K562 (cell line): Measurements from ENCODE around the gene CPSF4L. TPM values are rescaled to one million over a fixed set of nuclear protein-coding genes. Genes with fewer than 3 reads are reported as not detected.

ENCODE experiments used
- ATAC-seq: fragments of 200-7000 bp; cut with Tn5 transposase; 3 replicates; pipeline ENCODE4 v1.9.1; 2020; ENCODE audit warnings: moderate library complexity
- BruUV-seq: library from RNA; stranded (reverse); fragments of 400-500 nt; replicated peaks from 2 replicates; lab custom pipeline; 2021; lab: Mats Ljungman, UMichigan
- CTCF ChIA-PET: fragments of 300-600 bp; formaldehyde crosslinking; extraction: SDS; loops from one replicate; lab custom pipeline; 2021; ENCODE audit warnings: low intra/inter-chr PET ratio; lab: Yijun Ruan, JAX
- POLR2A ChIA-PET: fragments of 300-600, 350-650 bp; sonication (Branson Sonifier 250); formaldehyde crosslinking; extraction: SDS; loops from one replicate; lab custom pipeline; 2021; ENCODE audit warnings: antibody characterized with exemption, inconsistent platforms; lab: Yijun Ruan, JAX
- DNase-seq, 4 experiments: peaks; one replicate each; pipeline versions ENCODE4 v3.0.0 to v3.0.0-alpha.2; 2011 to 2018; ENCODE audit warnings: low spot score in 3 of 4, mixed read lengths in 3 of 4; ENCODE audit errors: extremely low read depth in 1 of 4
- FAIRE-seq: peaks from 2 replicates; lab custom pipeline; 2011; peaks lifted over from hg19 to GRCh38; lab: Jason Lieb, UNC
- H2AFZ ChIP-seq: 2 replicates; pipeline ENCODE4 v1.6.0; 2011; ENCODE audit warnings: low read depth, low read length, control low read depth, inconsistent platforms
- H3K27ac ChIP-seq: fragments of 200-600 bp; 3 replicates; pipeline ENCODE4 v1.8.0; 2011; ENCODE audit warnings: low read depth, mild to moderate bottlenecking, control low read depth, inconsistent platforms, low read length, moderate library complexity, mixed read lengths; ENCODE audit errors: extremely low read depth
- H3K27me3 ChIP-seq, 2 experiments: fragments of 300-600 bp in 1 of 2; 2 replicates in 1 of 2; 3 replicates in 1 of 2; pipeline versions ENCODE4 v1.6.0 to v1.8.0; 2011; ENCODE audit warnings: inconsistent platforms in 2 of 2, low read length in 2 of 2, mild to moderate bottlenecking in 1 of 2, mixed read lengths in 1 of 2, moderate library complexity in 1 of 2; ENCODE audit not compliant: control insufficient read depth in 2 of 2, insufficient read depth in 2 of 2
- H3K36me3 ChIP-seq: fragments of 300-600 bp; 3 replicates; pipeline ENCODE4 v1.8.0; 2011; ENCODE audit warnings: mild to moderate bottlenecking, low read length, inconsistent platforms; ENCODE audit not compliant: control insufficient read depth, insufficient read depth
- H3K4me1 ChIP-seq, 2 experiments: fragments of 200-600 bp in 1 of 2; replicated peaks in 1 of 2; 2 replicates in 1 of 2; 3 replicates in 1 of 2; pipeline versions ENCODE4 v1.5.1 to v1.8.0; 2011; ENCODE audit warnings: inconsistent platforms in 2 of 2, low read length in 2 of 2, mild to moderate bottlenecking in 1 of 2, mixed read lengths in 1 of 2, moderate library complexity in 1 of 2; ENCODE audit not compliant: control insufficient read depth in 2 of 2, insufficient read depth in 2 of 2
- H3K4me2 ChIP-seq: 2 replicates; pipeline ENCODE4 v1.6.1; 2011; ENCODE audit warnings: low read length, control low read depth, inconsistent platforms, mixed read lengths; ENCODE audit not compliant: insufficient read depth
- H3K4me3 ChIP-seq: fragments of 200-600 bp; sonication (generic), shearing (Covaris generic); 2 replicates; pipeline ENCODE4 v1.5.1; 2016; ENCODE audit warnings: control low read depth, inconsistent platforms
- H3K79me2 ChIP-seq: fragments of 200-600 bp; 3 replicates; pipeline ENCODE4 v1.8.0; 2011; ENCODE audit warnings: low read length, inconsistent platforms; ENCODE audit not compliant: control insufficient read depth, insufficient read depth
- H3K9ac ChIP-seq, 2 experiments: 2 replicates each; pipeline versions ENCODE4 v1.6.0 to v1.6.1; 2011; ENCODE audit warnings: low read depth in 2 of 2, low read length in 2 of 2, control low read depth in 1 of 2, inconsistent platforms in 1 of 2, mild to moderate bottlenecking in 1 of 2, mixed read lengths in 1 of 2; ENCODE audit not compliant: insufficient read depth in 1 of 2
- H3K9me1 ChIP-seq: one replicate; pipeline ENCODE4 v1.6.0; 2011; ENCODE audit warnings: inconsistent platforms, mild to moderate bottlenecking, low read length, moderate library complexity; ENCODE audit not compliant: control insufficient read depth, insufficient read depth
- H3K9me3 ChIP-seq: replicated peaks from 2 replicates; pipeline ENCODE4 v1.5.1; 2011; ENCODE audit warnings: low read depth, low read length, inconsistent platforms; ENCODE audit not compliant: control insufficient read depth, insufficient read depth
- H4K20me1 ChIP-seq: replicated peaks from 2 replicates; pipeline ENCODE4 v1.6.1; 2011; ENCODE audit warnings: low read length, inconsistent platforms, mixed read lengths; ENCODE audit not compliant: control insufficient read depth, insufficient read depth
- HMGN3 ChIP-seq: IDR thresholded peaks from 2 replicates; pipeline ENCODE4 v1.6.1; 2011; ENCODE audit warnings: borderline replicate concordance, low read depth, mild to moderate bottlenecking, mixed read lengths, low read length; ENCODE audit not compliant: insufficient read length; ENCODE audit errors: extremely low read depth
- L3MBTL2 ChIP-seq: fragments of 450-650 bp; IDR thresholded peaks from 2 replicates; pipeline ENCODE4 v1.6.1; 2016; ENCODE audit warnings: mild to moderate bottlenecking, moderate library complexity
- SIRT6 ChIP-seq: IDR thresholded peaks from one replicate; pipeline ENCODE4 v1.6.1; 2012; ENCODE audit warnings: low read depth, mild to moderate bottlenecking, control low read depth, inconsistent platforms, low read length, moderate library complexity
- WGBS: fragments of 100-300 bp; shearing (Covaris generic); methylation state at CpG from one replicate; pipeline ENCODE4 v1.1.6; 2016; ENCODE audit warnings: low coverage, mixed read lengths; ENCODE audit not compliant: insufficient coverage; ENCODE audit errors: missing lambda C conversion rate; 5-methylcytosine and 5-hydroxymethylcytosine counted together
- in situ Hi-C: fragments of 300-500 bp; cut with MboI; formaldehyde crosslinking; loops from 4 replicates; pipeline ENCODE4 v1.15.0; 2018; ENCODE audit warnings: inconsistent platforms, mixed read lengths
- intact Hi-C: fragments of 100-400 bp; cut with micrococcal nuclease; formaldehyde crosslinking; loops from 2 replicates; pipeline ENCODE4 v1.14.2; 2022
- polyA plus RNA-seq, 8 experiments: library from polyadenylated mRNA; depleted of rRNA in 4 of 8; stranded (reverse) in 5 of 8; unstranded in 3 of 8; fragments of >200 nt; fragmentation: Nextera tagmentation in 2 of 8; fragmentation: Illumina TruSeq in 1 of 8; extraction: Ambion mirVana in 2 of 8; extraction: Trizol in 1 of 8; gene quantifications; 2 replicates each; pipeline versions ENCODE4 v1.2.1 to v1.2.3, GENCODE V29; 2011 to 2014; ENCODE audit warnings: inconsistent platforms in 1 of 8, missing spikeins in 1 of 8
- total RNA-seq, 7 experiments: library from RNA; depleted of rRNA in 6 of 7; stranded (reverse); fragments of >200 nt in 6 of 7; fragmentation: Illumina TruSeq in 2 of 7; extraction: Trizol in 2 of 7; gene quantifications; 2 replicates each; pipeline versions ENCODE4 v1.2.1 to v1.2.3, GENCODE V29; 2011 to 2021; ENCODE audit warnings: low replicate concordance in 1 of 7
- TF ChIP-seq, protein P1 (sequence below), 2 experiments: fragments of 450-650 bp; formaldehyde crosslinking in 1 of 2; IDR thresholded peaks; 2 replicates each; pipeline versions ENCODE4 v1.4.0 to v1.6.1; 2014 to 2020; ENCODE audit warnings: mild to moderate bottlenecking in 2 of 2, borderline replicate concordance in 1 of 2, low read depth in 1 of 2

The CPSF4L gene
- total and polyA plus RNA-seq, 9 of the 15 experiments (the other 6 are each of a cell fraction or from before 2014, with no cell fraction given), result not detected

- H3K36me3 ChIP-seq, result no peaks in the 10 kb centered on the region
- H3K27ac ChIP-seq, result no peak overlapping the region
- no peaks in the 10 kb centered on the region for H3K9me3 ChIP-seq
- intact Hi-C loops, result loop anchor here (5.0 kb wide), 1 partner anchor 55 kb away; the partner anchor contains the start of gene CDC42EP4
- DNase-seq (no peak), ATAC-seq (no peak), FAIRE-seq (no peak)
- H3K79me2 ChIP-seq, result no peaks in the 10 kb centered on the region
- ChIA-PET POLR2A (interaction anchor here (1.7 kb wide), 1 partner anchor 11 kb away, joined by 5 read pairs; no protein-coding TSS in a partner anchor), CTCF (no interaction called here)
- H4K20me1 ChIP-seq, result no peaks in the 10 kb centered on the region
- 51% methylated on average over 6 of the region's 6 CpGs for WGBS
- in situ Hi-C loops, result loop anchor here (5.0 kb wide), 1 partner anchor 115 kb away; no protein-coding TSS in a partner anchor
- BruUV-seq, result no TSS peak
- no peak overlapping the region for H2AFZ ChIP-seq
- H3K9me1 ChIP-seq, result no peaks in the 10 kb centered on the region
- TF ChIP-seq, protein P1, sequence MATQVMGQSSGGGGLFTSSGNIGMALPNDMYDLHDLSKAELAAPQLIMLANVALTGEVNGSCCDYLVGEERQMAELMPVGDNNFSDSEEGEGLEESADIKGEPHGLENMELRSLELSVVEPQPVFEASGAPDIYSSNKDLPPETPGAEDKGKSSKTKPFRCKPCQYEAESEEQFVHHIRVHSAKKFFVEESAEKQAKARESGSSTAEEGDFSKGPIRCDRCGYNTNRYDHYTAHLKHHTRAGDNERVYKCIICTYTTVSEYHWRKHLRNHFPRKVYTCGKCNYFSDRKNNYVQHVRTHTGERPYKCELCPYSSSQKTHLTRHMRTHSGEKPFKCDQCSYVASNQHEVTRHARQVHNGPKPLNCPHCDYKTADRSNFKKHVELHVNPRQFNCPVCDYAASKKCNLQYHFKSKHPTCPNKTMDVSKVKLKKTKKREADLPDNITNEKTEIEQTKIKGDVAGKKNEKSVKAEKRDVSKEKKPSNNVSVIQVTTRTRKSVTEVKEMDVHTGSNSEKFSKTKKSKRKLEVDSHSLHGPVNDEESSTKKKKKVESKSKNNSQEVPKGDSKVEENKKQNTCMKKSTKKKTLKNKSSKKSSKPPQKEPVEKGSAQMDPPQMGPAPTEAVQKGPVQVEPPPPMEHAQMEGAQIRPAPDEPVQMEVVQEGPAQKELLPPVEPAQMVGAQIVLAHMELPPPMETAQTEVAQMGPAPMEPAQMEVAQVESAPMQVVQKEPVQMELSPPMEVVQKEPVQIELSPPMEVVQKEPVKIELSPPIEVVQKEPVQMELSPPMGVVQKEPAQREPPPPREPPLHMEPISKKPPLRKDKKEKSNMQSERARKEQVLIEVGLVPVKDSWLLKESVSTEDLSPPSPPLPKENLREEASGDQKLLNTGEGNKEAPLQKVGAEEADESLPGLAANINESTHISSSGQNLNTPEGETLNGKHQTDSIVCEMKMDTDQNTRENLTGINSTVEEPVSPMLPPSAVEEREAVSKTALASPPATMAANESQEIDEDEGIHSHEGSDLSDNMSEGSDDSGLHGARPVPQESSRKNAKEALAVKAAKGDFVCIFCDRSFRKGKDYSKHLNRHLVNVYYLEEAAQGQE (IDR thresholded peaks at IDR 0.05; ENCODE audit: borderline replicate concordance), result no peak
- TF ChIP-seq, protein P1 (CRISPR knock-in tag; IDR thresholded peaks at IDR 0.05; ENCODE audit: low read depth), result no peak
- TF ChIP-seq HMGN3 (no peak), L3MBTL2 (no peak), SIRT6 (no peak)
- H3K4me3 ChIP-seq, result no peak overlapping the region
- H3K27me3 ChIP-seq, result peaks cover 0 to 2% of the 10 kb centered on the region in 2 experiments; a peak in 2 of 5 replicates
- H3K4me1 ChIP-seq, result peaks cover 0 to 8% of the 10 kb centered on the region in 2 experiments; a peak in 2 of 5 replicates
- no peak overlapping the region for H3K9ac ChIP-seq
- no peak overlapping the region for H3K4me2 ChIP-seq
Measured at GRCh38 chr17:73257516-73257915, 4.2 kb downstream of the CPSF4L start.
